ENCODE measurements around the gene GLI2.

DNA sequence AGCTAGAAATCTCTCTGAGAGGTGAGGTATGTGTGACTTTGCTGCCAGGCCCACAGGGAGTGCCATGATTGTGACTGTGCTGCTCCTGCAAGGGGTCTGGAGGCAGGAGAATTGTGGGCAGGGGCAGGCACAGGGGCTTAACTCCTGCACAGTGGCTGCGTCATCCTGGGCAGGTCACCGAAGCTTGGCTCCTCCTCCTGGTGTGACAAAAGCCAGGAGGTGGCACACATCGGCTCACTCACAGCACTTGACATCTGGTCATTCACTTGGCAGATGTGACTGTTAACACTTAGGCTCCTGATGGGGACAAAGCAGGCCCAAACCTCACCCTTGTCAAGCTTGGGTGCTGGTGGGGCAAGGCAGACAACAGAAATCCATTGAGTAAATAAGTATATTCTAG lies 36.4 kb upstream of the GLI2 start:
- TF ChIP-seq, protein P1, sequence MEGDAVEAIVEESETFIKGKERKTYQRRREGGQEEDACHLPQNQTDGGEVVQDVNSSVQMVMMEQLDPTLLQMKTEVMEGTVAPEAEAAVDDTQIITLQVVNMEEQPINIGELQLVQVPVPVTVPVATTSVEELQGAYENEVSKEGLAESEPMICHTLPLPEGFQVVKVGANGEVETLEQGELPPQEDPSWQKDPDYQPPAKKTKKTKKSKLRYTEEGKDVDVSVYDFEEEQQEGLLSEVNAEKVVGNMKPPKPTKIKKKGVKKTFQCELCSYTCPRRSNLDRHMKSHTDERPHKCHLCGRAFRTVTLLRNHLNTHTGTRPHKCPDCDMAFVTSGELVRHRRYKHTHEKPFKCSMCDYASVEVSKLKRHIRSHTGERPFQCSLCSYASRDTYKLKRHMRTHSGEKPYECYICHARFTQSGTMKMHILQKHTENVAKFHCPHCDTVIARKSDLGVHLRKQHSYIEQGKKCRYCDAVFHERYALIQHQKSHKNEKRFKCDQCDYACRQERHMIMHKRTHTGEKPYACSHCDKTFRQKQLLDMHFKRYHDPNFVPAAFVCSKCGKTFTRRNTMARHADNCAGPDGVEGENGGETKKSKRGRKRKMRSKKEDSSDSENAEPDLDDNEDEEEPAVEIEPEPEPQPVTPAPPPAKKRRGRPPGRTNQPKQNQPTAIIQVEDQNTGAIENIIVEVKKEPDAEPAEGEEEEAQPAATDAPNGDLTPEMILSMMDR (conservative IDR thresholded peaks at IDR 0.05; ENCODE audit: low read depth in 2 of 2), result no peak
- TF ChIP-seq, protein P2, sequence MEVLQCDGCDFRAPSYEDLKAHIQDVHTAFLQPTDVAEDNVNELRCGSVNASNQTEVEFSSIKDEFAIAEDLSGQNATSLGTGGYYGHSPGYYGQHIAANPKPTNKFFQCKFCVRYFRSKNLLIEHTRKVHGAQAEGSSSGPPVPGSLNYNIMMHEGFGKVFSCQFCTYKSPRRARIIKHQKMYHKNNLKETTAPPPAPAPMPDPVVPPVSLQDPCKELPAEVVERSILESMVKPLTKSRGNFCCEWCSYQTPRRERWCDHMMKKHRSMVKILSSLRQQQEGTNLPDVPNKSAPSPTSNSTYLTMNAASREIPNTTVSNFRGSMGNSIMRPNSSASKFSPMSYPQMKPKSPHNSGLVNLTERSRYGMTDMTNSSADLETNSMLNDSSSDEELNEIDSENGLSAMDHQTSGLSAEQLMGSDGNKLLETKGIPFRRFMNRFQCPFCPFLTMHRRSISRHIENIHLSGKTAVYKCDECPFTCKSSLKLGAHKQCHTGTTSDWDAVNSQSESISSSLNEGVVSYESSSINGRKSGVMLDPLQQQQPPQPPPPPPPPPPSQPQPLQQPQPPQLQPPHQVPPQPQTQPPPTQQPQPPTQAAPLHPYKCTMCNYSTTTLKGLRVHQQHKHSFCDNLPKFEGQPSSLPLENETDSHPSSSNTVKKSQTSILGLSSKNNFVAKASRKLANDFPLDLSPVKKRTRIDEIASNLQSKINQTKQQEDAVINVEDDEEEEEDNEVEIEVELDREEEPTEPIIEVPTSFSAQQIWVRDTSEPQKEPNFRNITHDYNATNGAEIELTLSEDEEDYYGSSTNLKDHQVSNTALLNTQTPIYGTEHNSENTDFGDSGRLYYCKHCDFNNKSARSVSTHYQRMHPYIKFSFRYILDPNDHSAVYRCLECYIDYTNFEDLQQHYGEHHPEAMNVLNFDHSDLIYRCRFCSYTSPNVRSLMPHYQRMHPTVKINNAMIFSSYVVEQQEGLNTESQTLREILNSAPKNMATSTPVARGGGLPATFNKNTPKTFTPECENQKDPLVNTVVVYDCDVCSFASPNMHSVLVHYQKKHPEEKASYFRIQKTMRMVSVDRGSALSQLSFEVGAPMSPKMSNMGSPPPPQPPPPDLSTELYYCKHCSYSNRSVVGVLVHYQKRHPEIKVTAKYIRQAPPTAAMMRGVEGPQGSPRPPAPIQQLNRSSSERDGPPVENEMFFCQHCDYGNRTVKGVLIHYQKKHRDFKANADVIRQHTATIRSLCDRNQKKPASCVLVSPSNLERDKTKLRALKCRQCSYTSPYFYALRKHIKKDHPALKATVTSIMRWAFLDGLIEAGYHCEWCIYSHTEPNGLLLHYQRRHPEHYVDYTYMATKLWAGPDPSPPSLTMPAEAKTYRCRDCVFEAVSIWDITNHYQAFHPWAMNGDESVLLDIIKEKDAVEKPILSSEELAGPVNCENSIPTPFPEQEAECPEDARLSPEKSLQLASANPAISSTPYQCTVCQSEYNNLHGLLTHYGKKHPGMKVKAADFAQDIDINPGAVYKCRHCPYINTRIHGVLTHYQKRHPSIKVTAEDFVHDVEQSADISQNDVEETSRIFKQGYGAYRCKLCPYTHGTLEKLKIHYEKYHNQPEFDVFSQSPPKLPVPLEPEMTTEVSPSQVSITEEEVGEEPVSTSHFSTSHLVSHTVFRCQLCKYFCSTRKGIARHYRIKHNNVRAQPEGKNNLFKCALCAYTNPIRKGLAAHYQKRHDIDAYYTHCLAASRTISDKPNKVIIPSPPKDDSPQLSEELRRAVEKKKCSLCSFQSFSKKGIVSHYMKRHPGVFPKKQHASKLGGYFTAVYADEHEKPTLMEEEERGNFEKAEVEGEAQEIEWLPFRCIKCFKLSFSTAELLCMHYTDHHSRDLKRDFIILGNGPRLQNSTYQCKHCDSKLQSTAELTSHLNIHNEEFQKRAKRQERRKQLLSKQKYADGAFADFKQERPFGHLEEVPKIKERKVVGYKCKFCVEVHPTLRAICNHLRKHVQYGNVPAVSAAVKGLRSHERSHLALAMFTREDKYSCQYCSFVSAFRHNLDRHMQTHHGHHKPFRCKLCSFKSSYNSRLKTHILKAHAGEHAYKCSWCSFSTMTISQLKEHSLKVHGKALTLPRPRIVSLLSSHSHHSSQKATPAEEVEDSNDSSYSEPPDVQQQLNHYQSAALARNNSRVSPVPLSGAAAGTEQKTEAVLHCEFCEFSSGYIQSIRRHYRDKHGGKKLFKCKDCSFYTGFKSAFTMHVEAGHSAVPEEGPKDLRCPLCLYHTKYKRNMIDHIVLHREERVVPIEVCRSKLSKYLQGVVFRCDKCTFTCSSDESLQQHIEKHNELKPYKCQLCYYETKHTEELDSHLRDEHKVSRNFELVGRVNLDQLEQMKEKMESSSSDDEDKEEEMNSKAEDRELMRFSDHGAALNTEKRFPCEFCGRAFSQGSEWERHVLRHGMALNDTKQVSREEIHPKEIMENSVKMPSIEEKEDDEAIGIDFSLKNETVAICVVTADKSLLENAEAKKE (CRISPR knock-in tag; IDR thresholded peaks at IDR 0.05), result no peak
- TF ChIP-seq POLR2AphosphoS5 (IDR thresholded peaks at IDR 0.05; ENCODE audit: low read depth) (no peak), STAT1 (IDR thresholded peaks at IDR 0.05; ENCODE audit: unreplicated experiment) (no peak), ZNF331 (CRISPR knock-in tag; IDR thresholded peaks at IDR 0.05; ENCODE audit: low read depth) (no peak), JUNB (IDR thresholded peaks at IDR 0.05; ENCODE audit: unreplicated experiment) (no peak), EZH2phosphoT487 (IDR thresholded peaks at IDR 0.05; ENCODE audit: unreplicated experiment) (no peak)
